Stimulated activated CD4-positive, alpha-beta T cell treated with anti-CD3 and anti-CD28 coated beads, TNF-alpha, amount 100 ng/mL, for 1 hour (primary cell): Measurements from ENCODE around the gene IL13.

Experiments used
- DNase-seq, 3 donors: peaks; one replicate each; pipeline ENCODE4 v3.0.0-alpha.2; 2020; ENCODE audit warnings: low read depth in 3 of 3, low spot score in 1 of 3

The IL13 gene

GRCh38 chr5:132655821-132656773, 1.9 kb upstream of the IL13 start:
- DNase-seq = peak in 1 of 3 donors; percentile 26

GRCh38 chr5:132656774-132657355, 1.1 kb upstream of the IL13 start:
- no peak for DNase-seq

DNA sequence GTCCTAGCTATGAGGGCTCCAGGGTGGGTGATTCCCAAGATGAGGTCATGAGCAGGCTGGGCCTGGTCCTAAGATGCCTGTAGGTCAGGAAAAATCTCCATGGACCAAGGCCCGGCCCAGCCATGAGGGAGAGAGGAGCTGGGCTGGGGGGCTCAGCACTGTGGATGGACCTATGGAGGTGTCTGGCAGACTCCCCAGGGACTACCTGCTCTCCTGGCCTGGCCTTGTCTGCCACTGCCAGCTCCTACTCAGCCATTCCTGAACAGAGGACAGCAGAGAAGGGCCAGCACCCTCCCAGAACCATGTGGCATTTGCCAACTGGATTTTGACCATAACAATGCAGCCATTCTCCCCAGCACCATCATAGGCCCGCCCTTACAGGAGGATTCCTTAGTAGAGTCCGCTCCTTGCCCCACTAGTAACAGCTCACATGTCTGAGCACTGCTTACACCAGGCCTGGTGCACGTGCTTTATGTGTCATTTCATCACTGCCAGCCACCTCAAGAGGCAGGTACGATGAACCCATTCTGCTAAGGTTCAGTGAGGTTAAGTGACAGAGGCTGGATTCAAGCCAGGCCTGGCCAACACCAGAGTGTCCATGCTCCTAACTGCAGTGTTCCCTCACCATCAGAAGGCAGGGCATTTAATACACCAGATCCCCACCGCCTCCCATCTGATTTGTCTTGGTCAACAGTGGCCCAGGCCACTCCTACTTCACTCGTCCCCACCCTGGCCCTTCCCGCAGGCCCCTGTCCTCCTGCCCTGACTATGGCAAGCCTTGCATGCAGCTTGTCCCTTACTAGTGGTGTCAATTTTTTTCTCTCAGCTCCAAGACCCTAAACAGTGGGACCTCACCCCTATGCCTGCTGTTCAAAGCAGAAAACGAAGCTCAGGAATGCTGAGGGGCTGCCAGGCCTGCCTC, 669 bp downstream of the IL13 start:
- DNase-seq = no peak

- DNase-seq = no peak
Measured at GRCh38 chr5:132659598-132660493, 1.9 kb downstream of the IL13 start.

DNA sequence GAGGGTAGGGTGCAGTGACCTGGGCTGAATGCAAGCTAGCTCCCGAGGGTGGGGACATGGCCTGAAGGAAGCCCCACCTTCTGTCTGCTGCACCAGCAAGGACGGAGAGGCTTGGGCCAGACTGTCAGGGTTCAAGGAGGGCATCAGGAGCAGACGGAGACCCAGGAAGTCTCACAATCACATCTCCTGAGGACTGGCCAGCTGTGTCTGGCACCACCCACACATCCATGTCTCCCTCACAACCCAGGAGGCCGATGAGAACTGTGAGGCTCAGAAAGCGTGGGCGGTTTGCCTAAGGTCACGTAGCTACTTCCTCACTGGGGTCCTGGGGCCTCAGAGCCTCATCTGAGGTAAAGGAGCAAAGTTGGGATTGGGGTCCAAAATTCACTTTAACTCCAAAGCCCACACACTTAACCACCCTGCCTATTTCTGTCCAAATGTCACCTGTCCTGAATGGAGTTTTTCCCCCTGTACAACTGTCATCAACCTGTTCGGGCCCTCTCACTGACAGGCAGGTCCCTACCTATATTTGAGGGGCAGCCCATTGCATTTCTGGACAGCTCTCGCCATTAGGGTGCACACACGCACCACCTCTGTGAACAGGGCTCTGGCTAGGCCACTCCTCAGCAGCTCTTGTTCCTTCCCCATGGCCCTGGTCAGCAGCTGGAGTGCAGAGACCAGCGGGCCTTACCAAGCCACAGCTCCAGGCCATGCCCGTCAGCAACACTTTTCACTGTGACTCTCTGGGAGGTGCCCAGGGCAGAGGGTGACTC, 3.4 kb downstream of the IL13 start:
- DNase-seq = no peak

DNA sequence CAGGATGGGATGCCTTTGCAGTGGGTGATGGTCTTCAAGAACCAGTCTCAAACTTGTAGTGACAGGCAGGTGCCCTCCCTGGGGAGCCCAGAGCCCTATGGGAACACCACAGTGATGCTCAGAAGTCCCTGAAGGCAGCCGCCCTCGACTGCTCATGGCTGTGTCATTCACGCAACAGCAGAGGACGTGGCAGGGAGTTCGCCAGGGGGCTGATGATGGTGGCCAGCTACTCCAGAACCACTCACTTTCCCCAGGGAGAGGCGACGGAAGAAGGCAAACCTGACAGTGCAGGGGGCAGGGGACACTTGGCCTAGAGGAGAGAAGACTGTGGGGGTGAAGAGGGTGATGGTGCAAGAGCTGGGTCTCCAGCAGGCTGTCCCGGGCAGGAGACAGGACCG, 4.0 kb downstream of the IL13 start:
- DNase-seq = no peak

DNA sequence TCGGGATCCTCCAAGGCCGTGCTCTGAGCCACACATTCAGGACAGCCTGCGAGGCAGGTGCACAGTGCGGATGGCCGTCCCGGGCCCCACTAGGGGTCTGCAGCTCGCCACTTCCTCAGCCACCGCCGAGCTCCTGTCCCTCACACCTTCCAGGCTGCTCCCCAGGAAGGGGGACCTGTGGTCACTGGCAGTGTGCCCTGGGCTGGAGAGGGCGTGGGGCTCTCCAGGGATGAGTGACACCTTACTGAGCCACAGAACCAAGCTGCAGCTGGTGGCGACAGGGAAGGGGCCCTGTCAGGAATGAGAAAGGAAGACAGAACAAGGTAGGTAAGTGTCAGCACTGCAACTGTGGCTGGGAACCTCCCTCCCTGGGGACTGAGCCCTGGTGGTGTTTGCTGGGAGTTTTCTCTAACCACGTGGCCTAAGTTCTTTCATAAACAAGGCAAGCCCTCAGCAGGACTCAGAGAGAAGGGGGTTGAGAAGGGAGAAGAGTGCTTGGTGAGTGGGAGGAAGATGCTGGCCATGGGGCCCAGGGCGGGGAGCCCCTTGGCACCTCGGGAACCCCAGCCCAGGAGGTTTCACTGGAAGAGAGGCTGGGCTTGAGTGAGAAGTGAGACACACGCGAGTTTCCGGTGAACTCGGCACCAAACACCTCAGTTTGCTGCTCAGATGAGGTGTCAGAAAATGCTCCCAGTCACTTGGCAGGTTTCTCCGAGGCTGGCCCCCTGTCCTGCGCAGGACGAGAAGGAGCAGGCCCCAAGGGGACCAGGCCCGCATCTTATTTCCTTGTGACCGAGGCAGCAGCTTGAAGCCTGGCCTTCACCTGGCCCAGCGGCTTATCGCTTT, 5.2 kb downstream of the IL13 start:
- DNase-seq = no peak

DNA sequence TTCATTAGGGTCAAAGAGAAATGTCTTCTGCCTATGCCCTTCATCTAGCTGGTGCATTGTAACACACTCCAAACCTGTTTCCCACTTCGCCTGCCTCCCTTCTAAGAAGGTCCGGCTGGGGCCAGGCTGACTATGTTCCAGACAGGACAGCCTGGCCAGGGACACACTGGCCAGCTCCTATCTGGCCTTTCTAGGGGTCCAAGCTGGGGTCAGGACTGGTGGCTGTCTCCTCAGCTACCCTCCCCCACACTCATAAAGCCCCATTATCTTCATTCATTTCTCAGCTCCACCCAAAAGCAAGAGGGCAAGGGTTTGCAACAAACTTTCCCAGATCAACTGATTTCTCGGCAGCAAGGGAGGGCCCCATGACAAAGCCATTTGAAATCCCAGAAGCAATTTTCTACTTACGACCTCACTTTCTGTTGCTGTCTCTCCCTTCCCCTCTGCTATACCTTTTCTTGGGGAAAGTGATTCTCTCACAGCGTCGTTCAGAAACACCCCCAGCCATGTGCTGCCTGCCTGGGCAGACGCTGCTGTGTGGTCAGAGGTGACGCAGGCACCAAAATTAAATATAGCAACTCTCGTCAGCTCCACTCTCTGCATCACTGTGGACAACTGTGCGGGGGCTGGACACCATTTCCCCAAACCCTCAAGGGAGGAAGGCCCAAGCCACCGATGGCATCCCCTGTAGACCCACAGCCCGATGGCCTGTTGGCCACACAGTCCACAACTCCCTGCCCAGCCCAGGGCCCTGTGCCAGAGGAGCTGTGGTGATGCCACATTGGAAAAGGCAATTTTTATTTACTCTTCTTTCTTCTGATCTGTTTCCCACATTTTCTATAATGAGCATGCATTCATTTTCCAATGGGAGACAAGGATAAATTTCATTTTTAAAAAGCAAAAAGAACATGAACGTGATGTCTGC, 6.1 kb downstream of the IL13 start:
- no peak for DNase-seq

- no peak for DNase-seq
Measured at GRCh38 chr5:132664696-132665209, 6.8 kb downstream of the IL13 start.

DNA sequence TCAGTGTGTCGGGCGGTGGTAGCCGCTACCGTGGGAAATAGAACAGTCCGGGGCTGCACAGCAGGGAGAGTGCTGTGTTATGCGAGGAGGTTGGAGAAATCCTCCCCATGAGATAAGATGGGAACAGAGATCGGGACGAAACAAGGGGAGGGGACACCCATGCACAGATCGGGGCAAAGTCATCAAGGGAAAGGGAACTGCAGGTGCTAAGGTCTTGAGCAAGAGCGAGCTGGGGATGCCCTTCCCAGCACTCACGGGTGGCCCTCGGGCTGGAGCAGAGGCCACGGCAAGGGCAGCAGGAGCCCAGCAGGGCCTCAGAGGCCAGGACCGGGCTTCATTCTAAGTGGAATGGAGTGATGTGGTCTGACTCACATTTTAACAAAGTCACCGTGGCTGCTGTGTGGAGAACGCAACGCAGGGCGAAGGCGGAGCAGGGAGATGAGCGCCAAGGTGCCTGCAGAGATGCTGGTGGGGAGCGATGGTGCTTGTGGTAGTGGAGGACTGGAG, 7.7 kb downstream of the IL13 start:
- no peak for DNase-seq

DNA sequence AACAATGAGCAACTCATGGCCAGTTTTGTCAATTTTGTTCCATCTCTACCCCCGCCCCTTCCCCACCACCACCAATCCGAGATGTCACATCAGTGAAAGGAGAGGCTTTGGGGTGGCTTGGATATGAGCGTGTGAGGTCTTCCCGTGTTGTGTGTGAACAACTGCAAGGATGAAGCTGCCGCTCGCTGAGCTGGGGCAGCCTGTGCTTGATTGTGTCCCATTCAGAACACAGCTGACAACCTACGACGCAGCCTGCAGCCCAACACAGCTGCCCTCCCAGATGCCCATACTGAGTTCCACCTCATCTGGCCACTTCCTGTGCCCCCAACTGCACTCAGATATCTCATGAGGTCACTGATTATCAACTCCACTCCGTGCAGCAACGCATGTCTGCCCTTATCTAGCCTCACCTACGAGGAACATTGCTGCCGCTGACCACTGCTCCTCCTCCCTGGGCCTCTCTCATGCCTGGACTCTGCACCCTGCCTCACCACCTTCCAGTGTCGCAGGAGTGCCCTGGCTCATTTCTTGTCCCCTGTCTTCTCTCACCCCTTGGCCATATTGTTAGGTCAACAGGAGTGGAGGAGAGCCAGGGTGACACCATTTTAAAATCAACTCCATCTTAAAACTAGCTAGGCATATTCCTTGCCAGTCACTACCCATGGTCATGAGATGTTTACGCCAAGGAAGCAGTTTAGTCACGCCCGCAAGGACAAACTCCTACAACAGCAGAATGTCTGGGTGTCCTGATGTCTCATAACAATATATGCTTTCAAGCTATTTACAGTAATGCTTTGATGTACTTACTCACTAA, 8.5 kb downstream of the IL13 start:
- no peak for DNase-seq

GRCh38 chr5:132667309-132667708, 9.3 kb downstream of the IL13 start:
- no peak for DNase-seq

GRCh38 chr5:132667761-132668705, 10.1 kb downstream of the IL13 start:
- DNase-seq = no peak

- no peak for DNase-seq
Measured at GRCh38 chr5:132668706-132669454, 10.9 kb downstream of the IL13 start.

- no peak for DNase-seq
Measured at GRCh38 chr5:132669455-132669820, 11.5 kb downstream of the IL13 start.
